Stimulated activated CD8-positive, alpha-beta memory T cell treated with anti-CD3 and anti-CD28 coated beads, Interleukin-7, amount 100 ng/mL, for 24 hours (primary cell): Measurements from ENCODE around the gene SPATA45.

Experiments used
- DNase-seq: peaks from one replicate; pipeline ENCODE4 v3.0.0-alpha.2; 2020; ENCODE audit warnings: low read depth

Gene SPATA45

GRCh38 chr1:212828395-212828794 lies 19.1 kb downstream of the SPATA45 start:
- no peak for DNase-seq

GRCh38 chr1:212827831-212828278 lies 19.6 kb downstream of the SPATA45 start:
- DNase-seq, result no peak

- no peak for DNase-seq
Observed at GRCh38 chr1:212827171-212827776, 20.2 kb downstream of the SPATA45 start.

- no peak for DNase-seq
Observed at GRCh38 chr1:212825798-212826452, 21.5 kb downstream of the SPATA45 start.

GRCh38 chr1:212824201-212824600 lies 23.2 kb downstream of the SPATA45 start:
- DNase-seq, result no peak

- no peak for DNase-seq
Observed at GRCh38 chr1:212822956-212823355, 24.5 kb downstream of the SPATA45 start.

GRCh38 chr1:212820969-212821368 lies 26.5 kb downstream of the SPATA45 start:
- DNase-seq, result no peak

- DNase-seq, result no peak
Observed at GRCh38 chr1:212819726-212820125, 27.7 kb downstream of the SPATA45 start.

GRCh38 chr1:212816567-212817278 lies 30.7 kb downstream of the SPATA45 start:
- DNase-seq, result no peak

GRCh38 chr1:212814537-212815334 lies 32.7 kb downstream of the SPATA45 start:
- DNase-seq, result no peak

GRCh38 chr1:212805767-212806166 lies 41.7 kb downstream of the SPATA45 start:
- no peak for DNase-seq

- DNase-seq, result no peak
Observed at GRCh38 chr1:212797681-212798080, 49.8 kb downstream of the SPATA45 start.

GRCh38 chr1:212794561-212795014 lies 52.9 kb downstream of the SPATA45 start:
- no peak for DNase-seq

GRCh38 chr1:212792396-212792908 lies 55.0 kb downstream of the SPATA45 start:
- DNase-seq, result no peak

GRCh38 chr1:212791676-212792395 lies 55.6 kb downstream of the SPATA45 start, which contains the start of the genes NSL1 and TATDN3:
NSL1 (minus strand) TSS chr1:212791777; CDS start chr1:212791763, 14 bp downstream.
TATDN3 (plus strand) TSS chr1:212791894; CDS start chr1:212791922, 28 bp downstream.
- peak; percentile 97 for DNase-seq

- no peak for DNase-seq
Observed at GRCh38 chr1:212791261-212791675, 56.2 kb downstream of the SPATA45 start.

- DNase-seq, result no peak
Observed at GRCh38 chr1:212785871-212786270, 61.6 kb downstream of the SPATA45 start.

- no peak for DNase-seq
Observed at GRCh38 chr1:212783976-212784375, 63.5 kb downstream of the SPATA45 start.

GRCh38 chr1:212782422-212783154 lies 64.9 kb downstream of the SPATA45 start:
- no peak for DNase-seq

GRCh38 chr1:212781225-212781624 lies 66.2 kb downstream of the SPATA45 start:
- no peak for DNase-seq
